Brain microvascular endothelial cell (primary cell): ENCODE measurements around the gene DCUN1D2.
"Not testable (repeated sequence)": the region's sequence is repeated elsewhere in the genome, so short reads cannot be mapped to it uniquely, and the experiment has no call there.

Experiments used
- DNase-seq: peaks from one replicate; pipeline ENCODE4 v3.0.0-alpha.2; 2020
- H3K27ac ChIP-seq: fragments of 250-450 bp; sonication (Bioruptor Pico); 2 replicates; pipeline ENCODE4 v1.5.1; 2020; ENCODE audit warnings: mild to moderate bottlenecking, moderate library complexity
- H3K27me3 ChIP-seq: fragments of 250-450 bp; sonication (Bioruptor Pico); replicated peaks from 2 replicates; pipeline ENCODE4 v1.5.1; 2020; ENCODE audit warnings: mild to moderate bottlenecking
- H3K36me3 ChIP-seq: fragments of 250-450 bp; sonication (Bioruptor Pico); replicated peaks from 2 replicates; pipeline ENCODE4 v1.5.1; 2020; ENCODE audit warnings: mild to moderate bottlenecking
- H3K4me3 ChIP-seq: 2 replicates; pipeline ENCODE4 v1.5.1; 2011; ENCODE audit warnings: low read depth, mild to moderate bottlenecking, control low read depth, low read length, moderate library complexity
- in situ Hi-C: cut with HindIII; loops from 2 replicates; pipeline ENCODE4 v1.10.0; 2017; ENCODE audit warnings: low sequenced_read_pairs, low pct_ligation_motif_present
- TF ChIP-seq, protein P1 (sequence below): IDR thresholded peaks from 2 replicates; pipeline ENCODE4 v1.5.1; 2011; ENCODE audit warnings: low read depth, mild to moderate bottlenecking, moderate library complexity, low read length, control low read depth, inconsistent platforms; ENCODE audit errors: missing control alignments

DCUN1D2 gene

GRCh38 chr13:113526466-113527220 lies 36.1 kb upstream of the DCUN1D2 start:
- H3K27ac ChIP-seq = no peak overlapping the region
- no peak overlapping the region for H3K4me3 ChIP-seq
- in situ Hi-C loops = no loop called here
- peaks cover 43% of the 10 kb centered on the region for H3K36me3 ChIP-seq
- TF ChIP-seq, protein P1, sequence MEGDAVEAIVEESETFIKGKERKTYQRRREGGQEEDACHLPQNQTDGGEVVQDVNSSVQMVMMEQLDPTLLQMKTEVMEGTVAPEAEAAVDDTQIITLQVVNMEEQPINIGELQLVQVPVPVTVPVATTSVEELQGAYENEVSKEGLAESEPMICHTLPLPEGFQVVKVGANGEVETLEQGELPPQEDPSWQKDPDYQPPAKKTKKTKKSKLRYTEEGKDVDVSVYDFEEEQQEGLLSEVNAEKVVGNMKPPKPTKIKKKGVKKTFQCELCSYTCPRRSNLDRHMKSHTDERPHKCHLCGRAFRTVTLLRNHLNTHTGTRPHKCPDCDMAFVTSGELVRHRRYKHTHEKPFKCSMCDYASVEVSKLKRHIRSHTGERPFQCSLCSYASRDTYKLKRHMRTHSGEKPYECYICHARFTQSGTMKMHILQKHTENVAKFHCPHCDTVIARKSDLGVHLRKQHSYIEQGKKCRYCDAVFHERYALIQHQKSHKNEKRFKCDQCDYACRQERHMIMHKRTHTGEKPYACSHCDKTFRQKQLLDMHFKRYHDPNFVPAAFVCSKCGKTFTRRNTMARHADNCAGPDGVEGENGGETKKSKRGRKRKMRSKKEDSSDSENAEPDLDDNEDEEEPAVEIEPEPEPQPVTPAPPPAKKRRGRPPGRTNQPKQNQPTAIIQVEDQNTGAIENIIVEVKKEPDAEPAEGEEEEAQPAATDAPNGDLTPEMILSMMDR = no peak
- no peaks in the 10 kb centered on the region for H3K27me3 ChIP-seq
- DNase-seq = no peak

DNA sequence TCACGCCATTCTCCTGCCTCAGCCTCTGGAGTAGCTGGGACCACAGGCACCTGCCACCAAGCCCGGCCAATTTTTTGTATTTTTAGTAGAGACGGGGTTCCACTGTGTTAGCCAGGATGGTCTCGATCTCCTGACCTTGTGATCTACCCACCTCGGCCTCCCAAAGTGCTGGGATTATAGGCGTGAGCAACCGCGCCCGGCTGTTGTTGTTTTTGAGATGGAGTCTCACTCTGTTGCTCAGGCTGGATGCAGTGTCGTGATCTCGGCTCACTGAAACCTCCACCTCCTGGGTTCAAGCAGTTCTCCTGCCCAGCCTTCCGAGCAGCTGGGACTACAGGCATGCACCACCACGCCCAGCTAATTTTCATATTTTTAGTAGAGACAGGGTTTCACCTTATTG lies 31.9 kb upstream of the DCUN1D2 start:
- H3K27me3 ChIP-seq, DNase-seq, H3K4me3 ChIP-seq, in situ Hi-C loops, H3K27ac ChIP-seq: not testable (repeated sequence)
- H3K36me3 ChIP-seq = peaks cover 31% of the 10 kb centered on the region

- TF ChIP-seq, protein P1 = no peak
- in situ Hi-C loops = no loop called here
These were observed 30.1 kb upstream of the DCUN1D2 start for GRCh38 chr13:113520571-113520970.

GRCh38 chr13:113519556-113519955 lies 29.0 kb upstream of the DCUN1D2 start:
- TF ChIP-seq, protein P1 = no peak
- no peak overlapping the region for H3K4me3 ChIP-seq
- peaks cover 29% of the 10 kb centered on the region for H3K36me3 ChIP-seq
- H3K27me3 ChIP-seq = no peaks in the 10 kb centered on the region
- H3K27ac ChIP-seq = no peak overlapping the region
- DNase-seq = no peak
- in situ Hi-C loops = no loop called here

More at GRCh38 chr13:113520571-113520970, 30.1 kb upstream of the DCUN1D2 start:
- peaks cover 33% of the 10 kb centered on the region for H3K36me3 ChIP-seq
- H3K27ac ChIP-seq = no peak overlapping the region
- no peak for DNase-seq
- no peaks in the 10 kb centered on the region for H3K27me3 ChIP-seq
- no peak overlapping the region for H3K4me3 ChIP-seq

DNA sequence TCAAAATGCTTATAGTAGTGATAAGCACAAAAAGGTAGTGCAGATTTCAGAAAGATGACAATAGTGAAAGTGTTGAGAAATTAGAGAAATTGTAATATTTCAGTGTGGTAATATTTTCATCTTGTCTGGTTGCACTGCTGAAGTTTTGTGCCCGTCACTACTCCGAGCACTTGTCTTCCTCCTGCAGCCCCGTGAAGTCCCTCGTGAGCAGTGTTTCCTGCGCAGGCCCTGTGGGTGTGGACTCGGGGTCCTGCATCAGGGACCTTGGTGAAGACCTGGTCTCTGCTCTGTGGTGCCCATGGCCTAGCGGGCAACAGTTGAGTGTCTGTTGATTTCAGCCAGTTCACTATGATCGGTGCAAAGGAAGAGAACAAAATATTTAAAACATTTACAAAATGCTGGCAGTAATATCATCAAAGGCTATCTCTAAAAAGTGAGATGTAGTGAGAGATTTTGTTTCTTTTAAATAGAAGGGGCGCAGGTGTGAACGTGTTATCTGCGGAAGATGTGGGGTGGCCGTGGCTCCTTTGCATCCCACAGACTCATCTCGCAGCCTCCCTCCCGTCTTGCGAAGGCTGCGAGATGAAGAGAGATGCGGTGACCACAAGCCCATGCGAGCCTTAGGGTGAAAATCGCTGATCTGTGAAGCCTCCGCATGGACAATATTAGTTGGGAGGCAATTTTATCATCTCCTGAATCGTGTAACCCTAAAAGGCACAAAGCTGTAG lies 27.7 kb upstream of the DCUN1D2 start:
- TF ChIP-seq, protein P1 = no peak
- H3K36me3 ChIP-seq = peaks cover 32% of the 10 kb centered on the region
- in situ Hi-C loops = no loop called here
- no peak overlapping the region for H3K27ac ChIP-seq
- no peak for DNase-seq
- H3K27me3 ChIP-seq = no peaks in the 10 kb centered on the region
- H3K4me3 ChIP-seq = no peak overlapping the region

- Histone ChIP-seq H3K27ac (no peak overlapping the region), H3K27me3 (no peaks in the 10 kb centered on the region), H3K36me3 (peaks cover 32% of the 10 kb centered on the region), H3K4me3 (no peak overlapping the region)
- TF ChIP-seq, protein P1 = no peak
- no peak for DNase-seq
- in situ Hi-C loops = no loop called here
These were observed 24.3 kb upstream of the DCUN1D2 start for GRCh38 chr13:113514847-113515246.
